Keratinocyte (primary cell): Measurements from ENCODE around the gene INTS3. TPM values are rescaled to one million over a fixed set of nuclear protein-coding genes. Genes with fewer than 3 reads are reported as not detected.

Experiments used
- DNase-seq: peaks from one replicate; pipeline ENCODE4 v3.0.0-alpha.2; 2011; ENCODE audit warnings: low read depth, missing footprints, low spot score
- FAIRE-seq: peaks from 2 replicates; lab custom pipeline; 2011; peaks lifted over from hg19 to GRCh38; lab: Jason Lieb, UNC
- H2AFZ ChIP-seq: 2 replicates; pipeline ENCODE4 v1.6.0; 2012; ENCODE audit warnings: low read length, control low read depth, inconsistent platforms; ENCODE audit not compliant: control insufficient read depth
- H3K27ac ChIP-seq: 2 replicates; pipeline ENCODE4 v1.5.1; 2011; ENCODE audit warnings: low read length; ENCODE audit not compliant: control insufficient read depth, insufficient read depth
- H3K27me3 ChIP-seq: 3 replicates; pipeline ENCODE4 v1.6.0; 2011; ENCODE audit warnings: low read length; ENCODE audit not compliant: control insufficient read depth, insufficient read depth; ENCODE audit errors: extremely low read depth
- H3K36me3 ChIP-seq, 2 experiments: 2 replicates in 1 of 2; 3 replicates in 1 of 2; pipeline ENCODE4 v1.5.1; 2011; ENCODE audit warnings: low read length in 2 of 2, mild to moderate bottlenecking in 1 of 2; ENCODE audit not compliant: control insufficient read depth in 2 of 2, insufficient read depth in 2 of 2; ENCODE audit errors: extremely low read depth in 1 of 2
- H3K4me1 ChIP-seq: 3 replicates; pipeline ENCODE4 v1.5.1; 2011; ENCODE audit warnings: low read length; ENCODE audit not compliant: control insufficient read depth, insufficient read depth; ENCODE audit errors: extremely low read depth
- H3K4me2 ChIP-seq: 3 replicates; pipeline ENCODE4 v1.6.0; 2011; ENCODE audit warnings: low read depth, low read length; ENCODE audit not compliant: control insufficient read depth, insufficient read depth; ENCODE audit errors: extremely low read depth
- H3K4me3 ChIP-seq, 3 experiments: fragments of 200-600 bp in 1 of 3; sonication (generic) in 1 of 3; 2 replicates in 2 of 3; 3 replicates in 1 of 3; pipeline ENCODE4 v1.5.1; 2011 to 2016; ENCODE audit warnings: low read length in 3 of 3, mild to moderate bottlenecking in 3 of 3, control low read depth in 2 of 3, inconsistent platforms in 1 of 3, low read depth in 1 of 3, mixed read lengths in 1 of 3, mixed run types in 1 of 3, moderate library complexity in 1 of 3; ENCODE audit not compliant: control insufficient read depth in 2 of 3, insufficient read depth in 2 of 3; ENCODE audit errors: extremely low read depth in 1 of 3
- H3K79me2 ChIP-seq: 2 replicates; pipeline ENCODE4 v1.6.0; 2012; ENCODE audit warnings: low read length; ENCODE audit not compliant: control insufficient read depth, insufficient read depth
- H3K9ac ChIP-seq: 3 replicates; pipeline ENCODE4 v1.6.0; 2011; ENCODE audit warnings: low read length; ENCODE audit not compliant: control insufficient read depth, insufficient read depth; ENCODE audit errors: extremely low read depth
- H3K9me1 ChIP-seq: 3 replicates; pipeline ENCODE4 v1.6.0; 2011; ENCODE audit warnings: low read length; ENCODE audit not compliant: control insufficient read depth, insufficient read depth; ENCODE audit errors: extremely low read depth
- H3K9me3 ChIP-seq: 2 replicates; pipeline ENCODE4 v1.5.1; 2012; ENCODE audit warnings: low read depth, low read length; ENCODE audit not compliant: control insufficient read depth
- H4K20me1 ChIP-seq: 3 replicates; pipeline ENCODE4 v1.6.0; 2011; ENCODE audit warnings: low read length; ENCODE audit not compliant: control insufficient read depth, insufficient read depth; ENCODE audit errors: extremely low read depth
- CTCF ChIP-seq, 3 experiments: IDR thresholded peaks in 1 of 3; conservative IDR thresholded peaks in 1 of 3; optimal IDR thresholded peaks in 1 of 3; 2 replicates in 2 of 3; 3 replicates in 1 of 3; pipeline versions ENCODE3 to v1.5.1; 2011; ENCODE audit warnings: low read length in 3 of 3, mild to moderate bottlenecking in 3 of 3, moderate library complexity in 2 of 3, control low read depth in 1 of 3, inconsistent platforms in 1 of 3; ENCODE audit not compliant: insufficient read depth in 2 of 3; ENCODE audit errors: extremely low read depth in 1 of 3
- EZH2 ChIP-seq: IDR thresholded peaks from one replicate; pipeline ENCODE4 v1.6.1; 2012; ENCODE audit warnings: inconsistent platforms, mild to moderate bottlenecking, low read length, moderate library complexity
- dilution Hi-C: fragments of 300-500 bp; cut with MboI; formaldehyde crosslinking; loops from one replicate; pipeline ENCODE4 v1.7.0; 2020; ENCODE audit warnings: low sequenced_read_pairs; ENCODE audit not compliant: extremely low pct_ligation_motif_present
- polyA plus RNA-seq, 5 experiments: library from polyadenylated mRNA; depleted of rRNA in 3 of 5; stranded (reverse) in 3 of 5; stranded (forward) in 1 of 5; unstranded in 1 of 5; fragments of >200 nt; gene quantifications; 1 replicate in 1 of 5; 2 replicates in 3 of 5; 3 replicates in 1 of 5; pipeline versions ENCODE4 v1.2.1 to v1.2.3, GENCODE V29; 2011 to 2012; ENCODE audit warnings: missing spikeins in 2 of 5, low read depth in 1 of 5, low replicate concordance in 1 of 5

INTS3 gene
- polyA plus RNA-seq, 1 donor (not counting 4 experiments of a cell fraction or from before 2014, with no cell fraction given): 24.6 TPM

GRCh38 chr1:153696741-153697140 is 31.1 kb upstream of the INTS3 start:
- TF ChIP-seq CTCF (optimal IDR thresholded peaks at IDR 0.05 in 1 of 3, IDR thresholded peaks at IDR 0.05 in 1 of 3, conservative IDR thresholded peaks at IDR 0.05 in 1 of 3; ENCODE audit: extremely low read depth in 1 of 3, insufficient read depth in 2 of 3, low read length in 3 of 3) (no peak), EZH2 (no peak)
- H3K4me2 ChIP-seq: no peak overlapping the region
- no peak for DNase-seq
- dilution Hi-C loops: no loop called here
- no peak overlapping the region for H3K27ac ChIP-seq
- H3K9me1 ChIP-seq: no peaks in the 10 kb centered on the region
- H3K4me1 ChIP-seq: peaks cover 8% of the 10 kb centered on the region
- no peaks in the 10 kb centered on the region for H3K79me2 ChIP-seq
- no peaks in the 10 kb centered on the region for H3K27me3 ChIP-seq
- no peak for FAIRE-seq
- no peaks in the 10 kb centered on the region for H3K9me3 ChIP-seq
- H4K20me1 ChIP-seq: no peaks in the 10 kb centered on the region
- no peak overlapping the region for H3K4me3 ChIP-seq
- no peak overlapping the region for H3K9ac ChIP-seq
- H2AFZ ChIP-seq: no peak overlapping the region
- no peaks in the 10 kb centered on the region for H3K36me3 ChIP-seq

GRCh38 chr1:153697191-153698019 is 30.4 kb upstream of the INTS3 start:
- H3K4me1 ChIP-seq: peaks cover 8% of the 10 kb centered on the region
- dilution Hi-C loops: no loop called here
- TF ChIP-seq CTCF (optimal IDR thresholded peaks at IDR 0.05 in 1 of 3, IDR thresholded peaks at IDR 0.05 in 1 of 3, conservative IDR thresholded peaks at IDR 0.05 in 1 of 3; ENCODE audit: extremely low read depth in 1 of 3, insufficient read depth in 2 of 3, low read length in 3 of 3): no peak
- TF ChIP-seq EZH2: no peak
- H4K20me1 ChIP-seq: no peaks in the 10 kb centered on the region
- FAIRE-seq (no peak), DNase-seq (no peak)
- H3K9me3 ChIP-seq: no peaks in the 10 kb centered on the region
- H3K9me1 ChIP-seq: no peaks in the 10 kb centered on the region
- no peak overlapping the region for H2AFZ ChIP-seq
- H3K36me3 ChIP-seq: no peaks in the 10 kb centered on the region
- no peak overlapping the region for H3K4me3 ChIP-seq
- no peak overlapping the region for H3K9ac ChIP-seq
- no peak overlapping the region for H3K27ac ChIP-seq
- no peaks in the 10 kb centered on the region for H3K79me2 ChIP-seq
- no peak overlapping the region for H3K4me2 ChIP-seq
- no peaks in the 10 kb centered on the region for H3K27me3 ChIP-seq
